ENCODE results near the gene EPB41L1.

- TF ChIP-seq CTCF (IDR thresholded peaks at IDR 0.05) (no peak), ZFX (IDR thresholded peaks at IDR 0.05; ENCODE audit: borderline replicate concordance) (no peak)
These were observed 82.9 kb downstream of the EPB41L1 start for GRCh38 chr20:36237477-36237876.
